ENCODE data around the gene GNG2.

Gene GNG2

DNA sequence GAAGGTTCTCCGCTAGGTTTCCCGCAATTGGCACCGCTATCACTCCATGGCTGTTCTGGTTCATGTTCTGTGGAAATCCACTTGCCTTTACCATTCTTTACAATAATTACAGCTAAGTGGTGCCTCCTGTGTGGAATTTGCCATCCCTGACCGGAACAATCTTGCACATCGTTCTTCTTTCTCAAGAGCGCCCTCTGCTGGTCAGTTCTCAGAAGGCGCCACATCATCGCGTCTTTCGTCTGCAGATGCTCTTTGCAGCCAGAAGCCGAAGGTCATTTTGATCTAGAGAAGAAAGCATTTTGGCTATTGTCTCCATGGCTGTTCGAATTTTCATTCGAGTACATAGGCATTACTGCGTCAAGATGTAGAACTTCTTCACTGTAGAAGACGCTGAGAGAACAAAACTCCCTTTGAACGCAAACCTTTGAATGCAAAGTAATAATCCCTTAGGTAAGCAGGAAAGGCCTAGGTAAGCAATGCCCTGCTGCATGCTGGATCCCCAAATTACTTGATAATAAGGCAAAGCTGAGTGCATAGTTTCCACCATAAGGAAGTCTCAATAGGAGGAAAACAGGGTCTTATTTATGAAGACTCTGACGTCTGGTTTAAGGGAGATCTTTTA lies 118.8 kb downstream of the GNG2 start:
- H3K27ac ChIP-seq = no peak overlapping the region
- peak; percentile 90 for TF ChIP-seq CTCF (conservative IDR thresholded peaks at IDR 0.05)

- no peak for TF ChIP-seq CTCF (conservative IDR thresholded peaks at IDR 0.05)
- no peak overlapping the region for H3K27ac ChIP-seq
Measured at GRCh38 chr14:51981218-51981854, 120.9 kb downstream of the GNG2 start.

DNA sequence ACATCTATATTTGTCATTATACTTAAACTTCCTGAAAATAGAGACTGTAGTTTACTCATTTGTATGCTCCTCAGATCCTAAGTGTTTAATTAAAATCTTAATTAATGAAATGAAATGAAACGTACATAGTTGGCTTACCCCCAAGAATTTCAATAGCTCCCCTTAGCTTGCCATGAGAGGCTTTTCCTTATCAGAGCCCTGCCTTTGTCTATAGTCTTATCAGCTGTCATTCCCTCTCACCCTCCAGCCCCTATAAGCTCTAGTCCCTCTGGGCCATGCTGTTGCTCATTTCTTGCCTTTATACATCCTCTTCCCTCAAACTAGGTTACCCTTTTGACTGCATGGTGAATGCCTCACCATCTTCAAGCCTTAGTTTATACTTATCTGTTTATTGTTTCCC lies 127.8 kb downstream of the GNG2 start:
- no peak for TF ChIP-seq CTCF (conservative IDR thresholded peaks at IDR 0.05)
- peak overlapping the region; percentile 83 for H3K27ac ChIP-seq

DNA sequence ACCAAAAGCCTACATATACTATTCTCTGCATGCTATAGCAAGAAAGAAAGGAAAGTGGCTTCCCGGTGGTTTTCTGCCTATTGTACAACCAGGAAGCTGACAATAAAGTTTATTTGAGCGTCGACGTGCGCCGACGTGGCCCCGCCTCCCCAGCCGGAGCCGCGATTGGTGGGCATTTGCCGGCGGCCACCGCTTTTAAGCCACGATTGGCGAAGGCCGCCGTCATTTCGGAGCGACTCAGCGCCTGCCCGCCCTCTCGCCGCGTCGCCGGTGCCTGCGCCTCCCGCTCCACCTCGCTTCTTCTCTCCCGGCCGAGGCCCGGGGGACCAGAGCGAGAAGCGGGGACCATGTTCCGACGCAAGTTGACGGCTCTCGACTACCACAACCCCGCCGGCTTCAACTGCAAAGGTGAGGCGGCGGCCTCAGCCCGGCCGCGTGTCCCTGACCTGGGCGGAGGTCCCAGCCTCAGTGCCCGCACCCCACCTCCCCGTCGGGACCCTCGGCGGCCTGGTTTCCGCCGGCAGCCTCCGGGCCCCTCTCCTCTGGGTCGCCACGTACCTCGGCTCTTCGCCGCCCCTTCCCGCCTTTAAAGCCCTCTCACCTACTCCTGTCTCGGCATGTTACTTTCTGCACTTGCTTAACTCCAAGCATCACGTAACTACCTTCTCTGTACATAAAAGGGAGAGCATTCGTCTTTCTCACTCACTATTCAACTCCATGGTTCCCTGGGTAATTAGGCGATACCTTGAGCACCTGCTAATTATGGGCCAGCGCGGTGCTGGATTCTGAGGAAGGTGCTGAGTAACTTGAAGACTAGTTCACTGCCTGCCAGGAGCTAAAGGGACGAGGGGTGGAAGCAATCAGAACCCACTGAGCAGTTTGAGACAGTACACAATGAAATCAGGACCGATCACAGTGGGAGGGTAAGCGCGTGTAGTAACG lies 129.2 kb downstream of the GNG2 start, which contains the start of gene RTRAF:
TSS of gene RTRAF (plus strand) at position 254 of the 942 bp plus-strand sequence. CDS start at position 348, 94 bp downstream.
- peak within 1 kb of the TSS; percentile 83 for H3K27ac ChIP-seq
- no peak for TF ChIP-seq CTCF (conservative IDR thresholded peaks at IDR 0.05)

- H3K27ac ChIP-seq = peak overlapping the region; percentile 83; the same call in 1 of the 2 replicates
- TF ChIP-seq CTCF (conservative IDR thresholded peaks at IDR 0.05) = no peak
Measured at GRCh38 chr14:51990488-51990887, 130.1 kb downstream of the GNG2 start.

GRCh38 chr14:51993285-51993920 lies 133.0 kb downstream of the GNG2 start:
- TF ChIP-seq CTCF (conservative IDR thresholded peaks at IDR 0.05) = no peak
- H3K27ac ChIP-seq = no peak overlapping the region

Data from VCaP (cell line).